Activated naive CD4-positive, alpha-beta T cell treated with anti-CD3 and anti-CD28 coated beads for 36 hours (primary cell): ENCODE measurements around the gene WFDC12. TPM values are rescaled to one million over a fixed set of nuclear protein-coding genes. Genes with fewer than 3 reads are reported as not detected.

Experiments
- CTCF ChIA-PET: fragments of 350-600 bp; sonication (Branson Sonifier 250); formaldehyde crosslinking; loops from one replicate; lab custom pipeline; 2021; ENCODE audit warnings: antibody characterized with exemption; lab: Charles Lee
- DNase-seq: peaks from one replicate; pipeline ENCODE4 v3.0.0-alpha.2; 2020
- H3K27ac Mint-ChIP-seq: one replicate; pipeline ENCODE4 v1.8.0; 2021; ENCODE audit warnings: mild to moderate bottlenecking, mixed read lengths
- H3K27me3 Mint-ChIP-seq: one replicate; pipeline ENCODE4 v1.8.0; 2021; ENCODE audit warnings: low read depth, mixed read lengths
- H3K36me3 Mint-ChIP-seq: one replicate; pipeline ENCODE4 v1.8.0; 2021; ENCODE audit warnings: low read depth, mixed read lengths
- H3K4me1 Mint-ChIP-seq: one replicate; pipeline ENCODE4 v1.8.0; 2021; ENCODE audit warnings: low read depth, mixed read lengths
- H3K4me3 Mint-ChIP-seq: one replicate; pipeline ENCODE4 v1.8.0; 2021; ENCODE audit warnings: mild to moderate bottlenecking, moderate library complexity, mixed read lengths
- H3K9me3 Mint-ChIP-seq: one replicate; pipeline ENCODE4 v1.8.0; 2021; ENCODE audit warnings: mixed read lengths
- intact Hi-C: fragments of 100-400 bp; cut with micrococcal nuclease; formaldehyde crosslinking; loops from one replicate; pipeline ENCODE4 v1.15.1; 2023
- total RNA-seq, 2 experiments: library from RNA; stranded (reverse); gene quantifications; one replicate each; pipeline ENCODE4 v1.2.3, GENCODE V29; 2021

WFDC12 gene
- total RNA-seq, 2 experiments from 2014 or later = not detected

- Mint-ChIP-seq H3K4me1 (peaks cover 13% of the 10 kb centered on the region), H3K27ac (no peak overlapping the region), H3K4me3 (peak overlapping the region; percentile 56), H3K27me3 (peaks cover 38% of the 10 kb centered on the region), H3K36me3 (no peaks in the 10 kb centered on the region), H3K9me3 (no peaks in the 10 kb centered on the region)
- DNase-seq = peak; percentile 49
- intact Hi-C loops = loop anchor here (10.0 kb wide), 1 partner anchor 413 kb away; no protein-coding TSS in a partner anchor
- CTCF ChIA-PET = interaction anchor here (0.8 to 5.6 kb wide), 12 partner anchors 11 to 210 kb away, joined by 3 to 60 read pairs (median 4); partner anchors contain the start of gene TOMM34
Observed at GRCh38 chr20:45098103-45098773, 26.0 kb downstream of the WFDC12 start.

DNA sequence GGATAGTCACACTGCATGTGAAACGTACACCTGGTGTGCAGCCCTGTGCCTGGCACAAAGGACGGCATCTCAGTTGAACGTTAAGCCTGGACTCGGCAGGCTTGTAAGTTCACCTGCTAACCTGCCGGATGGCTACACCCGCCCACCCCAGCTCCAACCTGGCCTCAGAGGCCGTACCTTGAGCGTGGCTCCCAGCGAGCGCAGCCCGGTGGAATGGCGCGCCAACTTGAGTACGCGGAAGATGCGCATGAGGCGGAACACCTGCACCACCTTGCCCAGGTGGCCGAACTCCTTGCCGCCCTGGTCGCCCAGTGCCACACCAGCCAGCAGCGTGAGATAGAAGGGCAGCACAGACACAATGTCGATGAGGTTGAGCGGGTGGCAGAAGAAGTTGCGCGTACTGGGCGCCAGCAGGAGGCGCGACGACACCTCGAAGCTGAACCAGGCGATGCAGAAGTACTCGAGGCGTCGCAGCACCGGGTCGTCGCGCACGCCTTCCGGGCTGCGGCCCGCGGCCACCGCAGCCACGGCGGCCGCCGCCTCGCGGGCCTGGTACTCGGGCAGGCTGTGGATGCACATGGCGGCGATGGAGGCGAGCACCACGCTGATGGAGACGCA lies 26.7 kb downstream of the WFDC12 start:
- Mint-ChIP-seq H3K9me3 (no peaks in the 10 kb centered on the region), H3K36me3 (no peaks in the 10 kb centered on the region), H3K27me3 (peaks cover 38% of the 10 kb centered on the region), H3K27ac (no peak overlapping the region), H3K4me3 (peak overlapping the region; percentile 46), H3K4me1 (peaks cover 13% of the 10 kb centered on the region)
- CTCF ChIA-PET = interaction anchor here (0.6 to 5.6 kb wide), 17 partner anchors 8 to 350 kb away, joined by 3 to 60 read pairs (median 6); partner anchors contain the start of gene PABPC1L
- peak; percentile 74 for DNase-seq
- intact Hi-C loops = loop anchor here (1.0 to 10.0 kb wide), 6 partner anchors 131 to 413 kb away; partner anchors contain the start of gene PABPC1L

- DNase-seq = no peak
- CTCF ChIA-PET = interaction anchor here (0.5 to 5.6 kb wide), 33 partner anchors 9 to 349 kb away, joined by 3 to 60 read pairs (median 6); partner anchors contain the start of genes PABPC1L and TOMM34
Observed at GRCh38 chr20:45096781-45097180, 27.5 kb downstream of the WFDC12 start.

DNA sequence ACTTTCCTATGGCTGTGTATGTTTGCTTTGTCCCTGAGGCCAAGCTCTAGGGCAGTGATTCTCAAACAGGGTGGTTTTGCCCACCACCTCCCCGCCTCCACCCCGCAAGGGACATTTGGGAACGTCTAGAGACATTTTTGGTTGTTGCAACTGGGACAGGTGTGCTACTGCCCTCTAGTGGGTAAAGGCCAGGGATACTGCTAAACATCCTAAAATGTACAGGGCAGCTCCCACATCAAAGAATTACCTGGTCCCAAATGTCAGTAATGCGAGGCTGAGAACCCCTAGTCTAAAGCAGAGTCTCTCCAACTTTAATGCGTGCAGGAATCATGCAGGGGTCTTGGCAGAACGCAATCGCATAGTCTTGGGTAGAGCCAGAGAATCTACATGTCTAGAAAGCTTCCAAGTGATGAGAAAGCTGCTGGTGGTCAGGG lies 28.4 kb downstream of the WFDC12 start:
- Mint-ChIP-seq H3K4me1 (peaks cover 10% of the 10 kb centered on the region), H3K9me3 (no peaks in the 10 kb centered on the region), H3K36me3 (no peaks in the 10 kb centered on the region), H3K4me3 (no peak overlapping the region), H3K27me3 (peaks cover 28% of the 10 kb centered on the region), H3K27ac (no peak overlapping the region)
- CTCF ChIA-PET = interaction anchor here (0.6 to 5.6 kb wide), 50 partner anchors 9 to 1186 kb away, joined by 3 to 60 read pairs (median 4); partner anchors contain the start of genes PABPC1L, TOMM34 and YWHAB
- peak; percentile 83 for DNase-seq
- intact Hi-C loops = loop anchor here (1.0 to 10.0 kb wide), 8 partner anchors 52 to 411 kb away; partner anchors contain the start of genes PABPC1L and STK4

More at GRCh38 chr20:45096781-45097180, 27.5 kb downstream of the WFDC12 start:
- no peak overlapping the region for H3K4me3 Mint-ChIP-seq
- intact Hi-C loops = loop anchor here (1.0 to 10.0 kb wide), 7 partner anchors 85 to 412 kb away; partner anchors contain the start of gene PABPC1L
- H3K36me3 Mint-ChIP-seq = no peaks in the 10 kb centered on the region
- H3K27me3 Mint-ChIP-seq = peaks cover 35% of the 10 kb centered on the region
- peaks cover 13% of the 10 kb centered on the region for H3K4me1 Mint-ChIP-seq
- H3K27ac Mint-ChIP-seq = no peak overlapping the region
- no peaks in the 10 kb centered on the region for H3K9me3 Mint-ChIP-seq

DNA sequence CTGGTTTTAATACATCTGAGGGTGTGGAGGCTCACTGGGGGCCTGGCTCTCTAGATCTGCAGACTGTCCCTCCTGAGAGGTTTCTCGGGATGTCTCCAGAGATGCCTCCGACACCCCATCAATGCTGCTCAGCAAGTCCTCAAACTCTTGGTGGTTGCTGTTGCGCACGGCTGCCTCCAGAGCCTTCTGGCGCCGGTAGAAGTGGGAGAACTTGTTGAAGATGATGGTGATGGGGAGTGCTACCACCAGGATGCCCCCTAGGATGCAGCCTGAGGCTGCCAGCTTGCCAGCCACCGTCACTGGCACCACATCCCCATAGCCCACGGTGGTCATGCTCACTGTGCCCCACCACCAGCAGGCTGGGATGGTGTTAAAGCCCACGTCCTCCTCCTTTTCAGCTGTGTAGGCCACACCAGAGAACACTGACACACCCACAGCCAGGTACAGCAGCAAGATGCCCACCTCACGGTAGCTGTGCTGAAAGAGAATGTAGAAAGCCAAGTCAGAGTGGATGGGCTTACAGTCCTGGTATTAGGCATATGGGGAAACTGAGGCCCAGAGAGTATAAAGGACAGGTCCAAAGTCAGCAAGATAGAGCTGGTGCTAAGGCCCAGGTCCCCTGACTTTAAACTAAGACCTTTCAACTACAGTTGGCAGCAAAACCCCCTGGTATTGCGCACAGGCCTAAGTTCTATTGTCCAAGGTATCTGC lies 29.2 kb downstream of the WFDC12 start:
- Mint-ChIP-seq H3K4me1 (peaks cover 10% of the 10 kb centered on the region), H3K4me3 (no peak overlapping the region), H3K36me3 (no peaks in the 10 kb centered on the region), H3K27me3 (peaks cover 22% of the 10 kb centered on the region), H3K9me3 (no peaks in the 10 kb centered on the region), H3K27ac (no peak overlapping the region)
- DNase-seq = no peak
- CTCF ChIA-PET = interaction anchor here (0.6 to 5.6 kb wide), 33 partner anchors 8 to 410 kb away, joined by 3 to 60 read pairs (median 5); partner anchors contain the start of gene PABPC1L
- intact Hi-C loops = loop anchor here (1.0 to 10.0 kb wide), 3 partner anchors 51 to 410 kb away; partner anchors contain the start of gene STK4

- CTCF ChIA-PET = interaction anchor here (0.9 to 5.6 kb wide), 7 partner anchors 11 to 143 kb away, joined by 3 to 53 read pairs (median 16); no protein-coding TSS in a partner anchor
- Mint-ChIP-seq H3K4me1 (peaks cover 10% of the 10 kb centered on the region), H3K36me3 (no peaks in the 10 kb centered on the region), H3K27ac (no peak overlapping the region), H3K9me3 (no peaks in the 10 kb centered on the region), H3K27me3 (peaks cover 18% of the 10 kb centered on the region), H3K4me3 (no peak overlapping the region)
- DNase-seq = no peak
- intact Hi-C loops = loop anchor here (2.0 to 10.0 kb wide), 2 partner anchors 127 to 409 kb away; partner anchors contain the start of gene STK4
Observed at GRCh38 chr20:45094201-45094600, 30.1 kb downstream of the WFDC12 start.

DNA sequence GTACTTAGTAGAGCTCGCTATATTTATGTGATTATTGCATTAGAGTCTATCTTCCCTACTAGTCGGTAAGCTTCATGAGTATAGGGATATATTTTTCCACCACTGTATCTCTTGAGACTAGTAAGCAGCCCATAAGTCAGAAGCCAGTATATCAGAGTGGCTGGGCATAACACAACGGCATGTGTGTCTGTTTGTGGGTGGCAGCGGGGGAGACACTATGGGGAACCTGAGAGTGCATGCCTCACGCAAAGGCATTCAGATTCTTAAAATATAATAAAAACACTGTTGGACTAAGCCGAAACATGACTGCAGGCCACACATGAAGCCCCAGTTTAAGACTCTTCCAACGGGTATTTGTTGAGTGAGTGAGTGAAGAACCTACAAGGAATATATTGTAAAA lies 31.4 kb downstream of the WFDC12 start:
- no peaks in the 10 kb centered on the region for H3K36me3 Mint-ChIP-seq
- no peaks in the 10 kb centered on the region for H3K9me3 Mint-ChIP-seq
- peaks cover 5% of the 10 kb centered on the region for H3K4me1 Mint-ChIP-seq
- H3K27ac Mint-ChIP-seq = no peak overlapping the region
- no peak overlapping the region for H3K4me3 Mint-ChIP-seq
- no peak for DNase-seq
- peaks cover 12% of the 10 kb centered on the region for H3K27me3 Mint-ChIP-seq
- CTCF ChIA-PET = interaction anchor here (0.9 to 5.4 kb wide), 6 partner anchors 19 to 182 kb away, joined by 3 to 45 read pairs (median 3); partner anchors contain the start of gene TOMM34
- intact Hi-C loops = loop anchor here (10.0 kb wide), 1 partner anchor 408 kb away; no protein-coding TSS in a partner anchor

DNA sequence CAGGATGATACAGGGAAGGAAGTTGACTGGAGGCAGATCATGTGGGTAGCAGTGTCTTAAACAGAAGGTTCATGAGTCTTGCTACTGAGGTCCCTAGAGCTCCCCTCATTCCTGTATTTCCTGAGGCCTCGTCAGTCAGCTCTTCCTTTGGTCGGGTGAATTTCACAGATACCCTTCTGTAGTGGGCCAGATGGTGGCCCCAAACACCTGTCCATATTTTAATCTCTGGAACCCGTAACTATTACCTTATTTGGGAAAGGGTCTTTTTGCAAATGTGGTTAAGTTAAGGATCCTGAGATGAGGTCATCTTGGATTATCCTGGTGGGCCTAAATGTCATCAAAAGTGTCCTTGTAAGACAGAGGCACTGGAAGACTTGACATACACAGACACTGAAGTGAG lies 32.9 kb downstream of the WFDC12 start:
- Mint-ChIP-seq H3K36me3 (peaks cover 6% of the 10 kb centered on the region), H3K4me1 (peaks cover 1% of the 10 kb centered on the region), H3K27me3 (peaks cover 1% of the 10 kb centered on the region), H3K27ac (no peak overlapping the region), H3K4me3 (no peak overlapping the region), H3K9me3 (no peaks in the 10 kb centered on the region)
- no peak for DNase-seq
- intact Hi-C loops = loop anchor here (10.0 kb wide), 1 partner anchor 407 kb away; no protein-coding TSS in a partner anchor
- CTCF ChIA-PET = interaction anchor here (1.5 to 2.1 kb wide), 2 partner anchors 47 to 72 kb away, joined by 3 to 8 read pairs; no protein-coding TSS in a partner anchor

DNA sequence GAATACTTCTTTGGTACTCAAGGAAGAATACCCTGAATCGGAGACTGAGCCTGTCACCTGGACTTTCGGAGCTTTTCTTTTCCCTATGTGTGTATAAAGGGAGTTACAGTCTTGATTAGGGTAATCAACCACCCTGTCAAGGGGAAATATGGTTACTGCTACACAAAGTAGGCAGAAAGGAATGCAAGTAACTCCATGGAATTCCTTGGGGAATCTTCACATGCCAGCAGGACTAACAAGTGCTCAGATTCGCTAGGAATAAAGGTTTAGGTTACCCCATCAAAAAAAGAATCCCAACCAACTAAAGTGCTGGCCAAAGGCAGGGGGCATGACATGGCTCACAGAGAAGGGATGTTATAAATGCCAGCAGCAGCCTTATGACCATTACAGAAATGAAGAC lies 33.8 kb downstream of the WFDC12 start:
- H3K27ac Mint-ChIP-seq = no peak overlapping the region
- intact Hi-C loops = loop anchor here (10.0 kb wide), 1 partner anchor 406 kb away; no protein-coding TSS in a partner anchor
- H3K36me3 Mint-ChIP-seq = peaks cover 13% of the 10 kb centered on the region
- no peaks in the 10 kb centered on the region for H3K4me1 Mint-ChIP-seq
- DNase-seq = no peak
- CTCF ChIA-PET = interaction anchor here (1.5 kb wide), 1 partner anchor 71 kb away, joined by 3 read pairs; no protein-coding TSS in a partner anchor
- H3K27me3 Mint-ChIP-seq = no peaks in the 10 kb centered on the region
- no peak overlapping the region for H3K4me3 Mint-ChIP-seq
- no peaks in the 10 kb centered on the region for H3K9me3 Mint-ChIP-seq

GRCh38 chr20:45088247-45088646 lies 36.0 kb downstream of the WFDC12 start:
- no peak for DNase-seq
- CTCF ChIA-PET = interaction anchor here (1.1 kb wide), 1 partner anchor 202 kb away, joined by 3 read pairs; no protein-coding TSS in a partner anchor
- Mint-ChIP-seq H3K27me3 (no peaks in the 10 kb centered on the region), H3K9me3 (no peaks in the 10 kb centered on the region), H3K4me3 (no peak overlapping the region), H3K4me1 (no peaks in the 10 kb centered on the region), H3K36me3 (peaks cover 24% of the 10 kb centered on the region), H3K27ac (no peak overlapping the region)
- intact Hi-C loops = no loop called here

GRCh38 chr20:45087814-45088213 lies 36.5 kb downstream of the WFDC12 start:
- DNase-seq = no peak
- Mint-ChIP-seq H3K9me3 (no peaks in the 10 kb centered on the region), H3K4me1 (no peaks in the 10 kb centered on the region), H3K27me3 (no peaks in the 10 kb centered on the region), H3K36me3 (peaks cover 28% of the 10 kb centered on the region), H3K4me3 (no peak overlapping the region), H3K27ac (no peak overlapping the region)
- intact Hi-C loops = no loop called here
- CTCF ChIA-PET = interaction anchor here (0.9 to 2.3 kb wide), 2 partner anchors 8 to 10 kb away, joined by 3 to 8 read pairs; no protein-coding TSS in a partner anchor
